GM12873 (cell line): ENCODE results near the gene NAXE.

Experiments
- TF ChIP-seq, protein P1 (sequence below): IDR thresholded peaks from 2 replicates; pipeline ENCODE4 v1.5.1; 2012; ENCODE audit warnings: low read depth, mild to moderate bottlenecking, moderate library complexity, low read length, control low read depth; ENCODE audit not compliant: insufficient read depth; ENCODE audit errors: missing control alignments

NAXE gene

DNA sequence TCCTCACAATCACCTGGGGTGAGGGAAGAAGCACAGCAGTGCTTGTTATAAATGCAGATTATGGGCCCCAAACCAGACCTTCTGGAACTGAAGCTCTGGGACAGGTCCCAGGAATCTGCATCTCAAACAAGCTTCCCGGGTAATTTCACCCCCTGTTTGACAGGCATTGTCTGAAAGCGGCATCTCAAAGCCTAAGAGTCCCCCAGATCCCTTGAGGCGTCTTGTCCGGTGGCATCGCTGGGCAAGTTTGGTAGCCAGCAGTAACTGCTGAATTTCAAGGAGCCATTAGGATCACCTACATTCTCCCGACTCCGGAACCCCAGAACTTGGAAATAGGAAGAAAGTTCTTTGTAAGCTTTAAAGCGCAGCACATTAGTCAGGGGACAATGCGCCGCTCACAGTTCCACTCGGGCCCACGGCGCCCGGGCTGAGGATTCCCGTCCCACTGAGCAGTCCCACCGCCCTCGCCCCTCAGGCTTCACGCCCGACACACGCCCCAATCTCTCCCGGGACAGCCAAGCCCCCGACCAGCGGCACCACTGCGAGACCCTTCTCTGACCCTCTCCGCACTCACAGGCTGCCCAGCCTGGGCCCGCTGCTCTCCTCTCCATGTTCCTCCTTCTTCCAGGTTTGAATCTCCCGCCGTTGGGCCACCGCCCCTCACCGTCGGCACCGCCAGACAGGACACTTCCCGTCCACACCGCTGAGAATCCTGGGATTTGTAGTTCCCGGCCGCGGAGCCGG is 19.5 kb upstream of the NAXE start, which contains the start of gene IQGAP3:
Gene IQGAP3 (minus strand): TSS at position 647 of the 744 bp plus-strand sequence. CDS start 36 bp downstream, at position 611.
- TF ChIP-seq, protein P1, sequence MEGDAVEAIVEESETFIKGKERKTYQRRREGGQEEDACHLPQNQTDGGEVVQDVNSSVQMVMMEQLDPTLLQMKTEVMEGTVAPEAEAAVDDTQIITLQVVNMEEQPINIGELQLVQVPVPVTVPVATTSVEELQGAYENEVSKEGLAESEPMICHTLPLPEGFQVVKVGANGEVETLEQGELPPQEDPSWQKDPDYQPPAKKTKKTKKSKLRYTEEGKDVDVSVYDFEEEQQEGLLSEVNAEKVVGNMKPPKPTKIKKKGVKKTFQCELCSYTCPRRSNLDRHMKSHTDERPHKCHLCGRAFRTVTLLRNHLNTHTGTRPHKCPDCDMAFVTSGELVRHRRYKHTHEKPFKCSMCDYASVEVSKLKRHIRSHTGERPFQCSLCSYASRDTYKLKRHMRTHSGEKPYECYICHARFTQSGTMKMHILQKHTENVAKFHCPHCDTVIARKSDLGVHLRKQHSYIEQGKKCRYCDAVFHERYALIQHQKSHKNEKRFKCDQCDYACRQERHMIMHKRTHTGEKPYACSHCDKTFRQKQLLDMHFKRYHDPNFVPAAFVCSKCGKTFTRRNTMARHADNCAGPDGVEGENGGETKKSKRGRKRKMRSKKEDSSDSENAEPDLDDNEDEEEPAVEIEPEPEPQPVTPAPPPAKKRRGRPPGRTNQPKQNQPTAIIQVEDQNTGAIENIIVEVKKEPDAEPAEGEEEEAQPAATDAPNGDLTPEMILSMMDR, result no peak

DNA sequence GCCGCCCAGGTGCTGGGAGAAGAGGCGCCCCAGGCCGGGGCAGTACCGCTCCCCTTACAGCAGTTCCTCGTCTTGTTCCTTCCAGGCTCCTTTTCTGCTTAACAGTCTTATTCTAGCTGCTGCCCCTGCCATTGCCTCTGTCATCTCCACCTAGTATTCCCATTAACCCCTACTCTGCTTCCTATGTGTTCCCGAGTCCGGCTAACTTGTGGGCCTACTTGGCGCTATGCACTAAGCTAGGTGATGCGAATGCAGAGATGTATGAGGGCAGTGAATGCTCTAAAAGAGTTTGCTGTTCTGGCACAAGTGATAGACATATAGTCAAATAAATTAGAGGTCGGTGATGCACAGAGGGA is 18.9 kb upstream of the NAXE start:
- TF ChIP-seq, protein P1, result no peak

DNA sequence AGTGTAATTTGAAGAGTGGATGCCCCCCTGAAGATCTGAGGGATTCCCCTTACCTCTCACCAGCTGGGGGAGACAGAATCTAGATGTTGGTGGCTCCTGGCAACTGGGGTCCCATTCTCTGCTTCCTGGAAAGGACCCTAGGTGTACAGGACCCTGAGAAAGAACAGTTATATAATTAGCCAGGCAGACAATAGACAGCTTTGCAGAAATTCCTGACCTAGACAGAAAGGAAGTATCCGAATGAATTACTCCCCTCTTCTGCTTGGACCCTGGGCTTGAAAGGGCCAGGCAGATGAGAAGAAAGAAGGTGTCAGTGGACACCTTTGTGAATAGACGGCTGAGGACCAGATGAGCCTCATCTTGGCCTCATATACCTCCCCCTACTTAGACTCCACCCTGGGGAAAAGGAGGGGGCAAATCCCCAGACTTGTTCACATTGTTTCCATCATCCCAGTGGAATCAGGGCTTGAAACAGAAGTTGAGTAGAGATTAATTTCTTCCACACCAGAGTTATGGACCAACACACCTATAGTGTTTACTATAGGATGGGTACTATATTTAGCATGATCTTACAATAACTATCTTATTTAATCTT is 17.4 kb upstream of the NAXE start:
- TF ChIP-seq, protein P1, result no peak

DNA sequence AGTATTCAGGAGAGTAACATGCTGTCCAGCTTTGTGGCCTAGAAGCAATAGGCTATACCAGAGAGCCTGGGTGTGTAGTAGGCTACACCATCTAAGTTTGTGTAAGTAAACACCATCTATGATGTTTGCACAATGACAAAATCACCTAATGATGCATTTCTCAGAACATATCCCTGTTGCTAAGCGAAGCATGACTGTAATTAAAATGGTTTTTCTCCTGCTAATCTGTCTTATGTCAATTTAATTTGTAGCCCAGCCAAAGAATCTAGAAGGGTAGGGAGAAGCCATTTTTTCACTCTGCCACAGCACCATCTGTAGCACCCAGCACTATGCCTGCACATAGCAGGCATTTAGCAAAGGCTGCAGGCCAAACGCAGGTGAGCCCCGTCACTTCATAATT is 14.0 kb upstream of the NAXE start:
- TF ChIP-seq, protein P1, result no peak

DNA sequence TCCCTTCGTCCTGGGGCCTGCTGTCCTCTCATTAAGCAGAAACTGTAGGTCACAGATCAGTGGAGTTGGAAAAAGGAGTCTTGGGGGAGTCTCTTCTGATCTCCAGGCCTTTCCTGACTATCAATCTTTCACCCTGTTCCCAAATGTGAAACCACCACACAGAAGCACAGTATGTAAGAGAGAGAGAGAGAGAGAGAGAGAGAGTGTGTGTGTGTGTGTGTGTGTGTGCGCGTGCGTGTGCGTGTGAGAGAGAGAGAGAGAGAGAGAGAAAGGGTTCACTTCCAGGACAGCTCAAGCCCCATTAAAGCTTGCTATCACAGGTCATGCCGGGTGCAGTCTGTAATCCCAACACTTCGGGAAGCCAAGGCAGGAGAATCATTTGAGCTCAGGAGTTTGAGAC is 13.5 kb upstream of the NAXE start:
- TF ChIP-seq, protein P1, result no peak

DNA sequence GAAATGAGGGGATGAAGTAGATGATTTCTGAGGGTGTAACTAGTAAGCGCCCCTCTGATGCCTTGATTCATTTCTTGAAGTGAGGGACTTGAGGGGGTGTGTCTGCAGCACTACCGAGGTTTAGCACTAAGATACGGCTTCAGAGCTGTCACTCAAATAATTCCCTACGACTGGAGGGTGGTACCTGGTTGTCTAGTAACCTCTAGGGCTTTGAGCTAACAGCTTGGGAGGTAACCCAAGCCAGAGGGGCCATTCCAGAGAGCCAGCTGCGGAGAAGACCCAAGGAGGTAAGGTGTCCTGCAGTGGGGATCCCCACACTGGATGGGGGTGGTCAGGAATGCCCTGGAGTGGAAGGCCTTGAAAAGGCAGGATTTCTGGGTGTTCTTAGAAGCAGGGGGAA is 12.1 kb upstream of the NAXE start, which contains the start of gene TTC24:
Gene TTC24 (plus strand): TSS at position 252 of the 400 bp plus-strand sequence. CDS start 1,642 bp downstream, outside the sequence.
- TF ChIP-seq, protein P1, result no peak

DNA sequence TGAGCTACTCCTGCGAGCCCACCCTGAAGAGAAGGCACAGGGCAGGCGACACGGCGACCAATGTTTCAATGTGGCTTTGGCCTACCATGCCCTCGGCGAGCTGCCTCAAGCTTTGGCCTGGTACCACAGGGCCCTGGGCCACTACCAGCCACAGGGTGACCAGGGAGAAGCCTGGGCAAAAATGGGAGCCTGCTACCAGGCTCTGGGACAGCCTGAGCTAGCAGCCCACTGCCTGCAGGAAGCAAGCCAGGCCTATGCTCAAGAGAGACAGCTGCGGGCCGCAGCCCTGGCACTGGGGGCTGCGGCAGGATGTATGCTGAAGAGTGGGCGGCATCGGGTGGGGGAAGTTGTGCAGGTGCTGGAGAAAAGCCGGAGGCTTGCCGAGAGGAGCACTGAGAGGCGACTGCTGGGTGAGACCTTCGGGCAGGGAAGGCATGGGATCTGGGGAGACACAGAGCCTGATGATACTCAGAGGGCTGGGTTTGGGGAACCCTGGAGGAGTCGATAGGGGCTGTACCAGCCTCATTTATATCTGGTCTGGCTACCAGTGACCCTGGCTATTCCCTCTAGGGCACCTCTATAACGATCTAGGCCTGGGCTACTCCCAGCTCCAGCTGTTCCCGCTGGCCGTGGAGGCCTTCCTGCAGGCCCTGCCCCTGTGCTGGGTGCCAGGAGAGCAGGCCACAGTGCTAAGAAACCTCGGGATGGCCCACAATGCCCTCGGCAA is 9.8 kb upstream of the NAXE start:
- TF ChIP-seq, protein P1, result no peak
